Heart left ventricle (tissue), 16 donors: ENCODE results near the gene DDHD1. TPM values are rescaled to one million over a fixed set of nuclear protein-coding genes. Genes with fewer than 3 reads are reported as not detected.

ENCODE experiments used
- ATAC-seq, 4 donors: fragments of 200-7000 bp; cut with Tn5 transposase; one replicate each; pipeline ENCODE4 v1.9.1; 2020 to 2022; ENCODE audit warnings: moderate library complexity in 4 of 4, mild to moderate bottlenecking in 3 of 4, moderate number of reproducible peaks in 1 of 4
- DNase-seq, 5 donors: peaks; one replicate each; pipeline ENCODE4 v3.0.0-alpha.2; 2020
- H3K27ac ChIP-seq, 12 donors: fragments of 200-600 bp; sonication (generic) in 4 of 12; one replicate each; pipeline versions ENCODE4 v1.5.0 to v1.8.0; 2016 to 2022; ENCODE audit warnings: mild to moderate bottlenecking in 2 of 12
- H3K27me3 ChIP-seq, 9 donors: fragments of 200-600 bp; sonication (generic) in 2 of 9; one replicate each; pipeline versions ENCODE4 v1.5.1 to v1.8.0; 2016 to 2022; ENCODE audit warnings: mild to moderate bottlenecking in 3 of 9
- H3K36me3 ChIP-seq, 9 donors: fragments of 200-600 bp; sonication (generic) in 2 of 9; one replicate each; pipeline versions ENCODE4 v1.5.0 to v1.8.0; 2018 to 2022; ENCODE audit warnings: mild to moderate bottlenecking in 2 of 9
- H3K4me1 ChIP-seq, 12 donors: fragments of 200-600 bp; sonication (generic) in 4 of 12; one replicate each; pipeline versions ENCODE4 v1.5.0 to v1.8.0; 2016 to 2022; ENCODE audit warnings: mild to moderate bottlenecking in 3 of 12
- H3K4me3 ChIP-seq, 12 donors: fragments of 200-600 bp; sonication (generic) in 4 of 12; one replicate each; pipeline versions ENCODE4 v1.5.0 to v1.8.0; 2017 to 2022; ENCODE audit warnings: mild to moderate bottlenecking in 9 of 12, moderate library complexity in 4 of 12
- H3K9me3 ChIP-seq, 12 donors: fragments of 200-600 bp; sonication (generic) in 4 of 12; one replicate each; pipeline versions ENCODE4 v1.5.0 to v1.8.0; 2016 to 2022; ENCODE audit warnings: mild to moderate bottlenecking in 1 of 12
- POLR2A ChIP-seq, 2 donors: fragments of 450-650 bp; IDR thresholded peaks; one replicate each; pipeline ENCODE4 v1.6.1; 2017; ENCODE audit warnings: antibody characterized with exemption in 2 of 2, mild to moderate bottlenecking in 2 of 2, moderate library complexity in 2 of 2
- WGBS, 4 donors: extraction: QIAGEN DNeasy Blood & Tissue Kit in 2 of 4; methylation state at CpG; one replicate each; pipeline versions ENCODE4 v1.1.5 to v1.1.7; 2013 to 2018; 5-methylcytosine and 5-hydroxymethylcytosine counted together
- intact Hi-C, 10 donors: fragments of 100-400 bp; cut with DNase I; formaldehyde crosslinking; loops; one replicate each; pipeline versions ENCODE4 v1.11.1 to v1.14.2; 2022
- polyA plus RNA-seq, 2 donors: library from polyadenylated mRNA; stranded (reverse); fragments of 200-250 nt; gene quantifications; one replicate each; pipeline ENCODE4 v1.2.3, GENCODE V29; 2013
- total RNA-seq, 9 donors: library from RNA; depleted of rRNA in 2 of 9; stranded (reverse); fragments of >200 nt in 2 of 9; fragmentation: NEBNext Ultra II Directional in 3 of 9; extraction: Animal tissue kit (Norgen Biotek cat#: 25700) in 3 of 9; gene quantifications; one replicate each; pipeline versions ENCODE4 v1.1.0 to v1.2.4, GENCODE V29; 2016 to 2023
- TF ChIP-seq, protein P1 (sequence below), 12 donors: fragments of 200-600 bp; sonication (generic) in 4 of 12; IDR thresholded peaks; one replicate each; pipeline versions ENCODE4 v1.5.0 to v1.8.0; 2018 to 2022; ENCODE audit warnings: antibody characterized with exemption in 12 of 12, mild to moderate bottlenecking in 5 of 12
- donor health status: ischemic (EF 13 %, LVEDD 7.1; RV severe dilation, severe dysfunction).
- donor health status: healthy with polysubstance abuse.
- donor health status: DM: no; HTN: yes; CAD: no.
- donor health status: DM: no; HTN: no; CAD: no.
- donor health status: ischemic (EF 25% LVEDD 6.9; RV normal size, moderate dysfunction).
- donor health status: ischemic (EF 25% LVEDD 5.7; RV mildly dilated, moderate dysfunction).
- donor health status: healthy.
- donor health status: DM: yes; HTN: yes; CAD: no.
- donor health status: ischemic (EF 35%, LVEDD 5.7; RV mildly dilated, moderate dysfunction).
- donor health status: nonischemic (EF 11% LVEDD 7.7; RV severe dilation, severe dysfunction).
- donor health status: DM: yes; HTN: yes; CAD: no.
- donor health status: PGD.
- donor health status: ischemic (EF 29% LVEDD 5.4; RV normal size, mild dysfunction).
- donor health status: nonischemic (EF 23%, LVEDD 6.1; RV moderate dilation, normal function).

Gene DDHD1
- total and polyA plus RNA-seq, 11 donors: 3.5 to 12.1 (median 7.0) TPM

DNA sequence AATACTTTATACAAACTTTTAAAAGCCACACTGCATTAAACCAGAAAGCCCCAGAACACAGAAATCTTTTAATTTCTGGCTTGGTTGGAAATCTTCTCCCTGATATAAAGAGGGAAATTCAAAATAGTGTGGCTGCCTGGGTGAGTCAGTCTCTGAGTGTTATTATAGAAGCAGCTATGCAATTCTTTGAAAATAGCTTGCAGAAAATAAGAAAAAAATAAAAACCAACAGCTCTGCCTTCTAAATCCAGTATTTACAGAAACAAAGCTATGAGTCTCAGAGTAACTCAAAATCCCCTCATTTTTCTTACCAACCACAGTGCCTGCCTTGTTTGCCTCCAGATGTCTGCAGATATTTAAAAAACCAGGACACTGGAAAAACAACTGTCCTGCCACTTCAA, 133.7 kb downstream of the DDHD1 start:
- no peaks in the 10 kb centered on the region for H3K9me3 ChIP-seq
- TF ChIP-seq POLR2A (IDR thresholded peaks at IDR 0.05): no peak
- TF ChIP-seq, protein P1, sequence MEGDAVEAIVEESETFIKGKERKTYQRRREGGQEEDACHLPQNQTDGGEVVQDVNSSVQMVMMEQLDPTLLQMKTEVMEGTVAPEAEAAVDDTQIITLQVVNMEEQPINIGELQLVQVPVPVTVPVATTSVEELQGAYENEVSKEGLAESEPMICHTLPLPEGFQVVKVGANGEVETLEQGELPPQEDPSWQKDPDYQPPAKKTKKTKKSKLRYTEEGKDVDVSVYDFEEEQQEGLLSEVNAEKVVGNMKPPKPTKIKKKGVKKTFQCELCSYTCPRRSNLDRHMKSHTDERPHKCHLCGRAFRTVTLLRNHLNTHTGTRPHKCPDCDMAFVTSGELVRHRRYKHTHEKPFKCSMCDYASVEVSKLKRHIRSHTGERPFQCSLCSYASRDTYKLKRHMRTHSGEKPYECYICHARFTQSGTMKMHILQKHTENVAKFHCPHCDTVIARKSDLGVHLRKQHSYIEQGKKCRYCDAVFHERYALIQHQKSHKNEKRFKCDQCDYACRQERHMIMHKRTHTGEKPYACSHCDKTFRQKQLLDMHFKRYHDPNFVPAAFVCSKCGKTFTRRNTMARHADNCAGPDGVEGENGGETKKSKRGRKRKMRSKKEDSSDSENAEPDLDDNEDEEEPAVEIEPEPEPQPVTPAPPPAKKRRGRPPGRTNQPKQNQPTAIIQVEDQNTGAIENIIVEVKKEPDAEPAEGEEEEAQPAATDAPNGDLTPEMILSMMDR (IDR thresholded peaks at IDR 0.05): no peak
- no peak for DNase-seq
- intact Hi-C loops: no loop called here
- H3K27ac ChIP-seq: no peak overlapping the region
- no peaks in the 10 kb centered on the region for H3K36me3 ChIP-seq
- no peak for ATAC-seq
- H3K4me3 ChIP-seq: no peak overlapping the region
- no peaks in the 10 kb centered on the region for H3K27me3 ChIP-seq
- peaks cover 0 to 9% (median 0%) of the 10 kb centered on the region in 12 donors for H3K4me1 ChIP-seq

DNA sequence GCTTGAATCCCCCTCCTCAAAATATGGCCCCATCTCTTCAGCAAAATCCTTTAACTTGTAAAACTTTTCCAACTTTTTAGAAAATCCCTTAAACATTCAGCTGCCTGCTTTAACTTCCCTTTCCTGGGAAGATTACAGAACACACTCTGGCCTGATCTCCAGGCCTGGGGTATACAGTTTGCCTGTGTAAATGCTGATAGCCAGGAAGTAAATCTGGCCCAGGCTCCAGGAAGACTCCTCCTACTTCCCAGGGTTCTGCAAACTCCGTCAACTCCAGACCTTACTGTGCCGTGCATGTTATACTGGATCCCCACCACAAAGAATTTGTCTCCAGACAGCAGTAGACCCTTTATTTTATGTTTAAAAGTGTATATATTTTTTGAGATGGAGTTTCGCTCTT, 135.3 kb downstream of the DDHD1 start:
- Histone ChIP-seq H3K27ac (peak overlapping the region in 8 of 12 donors; percentile 31 to 81 (median 56)), H3K27me3 (no peaks in the 10 kb centered on the region), H3K9me3 (no peaks in the 10 kb centered on the region), H3K4me1 (peaks cover 0 to 9% (median 0%) of the 10 kb centered on the region in 12 donors), H3K36me3 (no peaks in the 10 kb centered on the region), H3K4me3 (no peak overlapping the region)
- intact Hi-C loops: no loop called here
- 53 to 75% (median 67%) methylated on average over 3 of the region's 3 CpGs for WGBS, 4 donors
- peak in 2 of 5 donors; percentile 18 to 22 for DNase-seq
- peak in 3 of 4 donors; percentile 39 to 93 (median 64) for ATAC-seq
- TF ChIP-seq POLR2A (IDR thresholded peaks at IDR 0.05): no peak
- TF ChIP-seq, protein P1 (IDR thresholded peaks at IDR 0.05): no peak

DNA sequence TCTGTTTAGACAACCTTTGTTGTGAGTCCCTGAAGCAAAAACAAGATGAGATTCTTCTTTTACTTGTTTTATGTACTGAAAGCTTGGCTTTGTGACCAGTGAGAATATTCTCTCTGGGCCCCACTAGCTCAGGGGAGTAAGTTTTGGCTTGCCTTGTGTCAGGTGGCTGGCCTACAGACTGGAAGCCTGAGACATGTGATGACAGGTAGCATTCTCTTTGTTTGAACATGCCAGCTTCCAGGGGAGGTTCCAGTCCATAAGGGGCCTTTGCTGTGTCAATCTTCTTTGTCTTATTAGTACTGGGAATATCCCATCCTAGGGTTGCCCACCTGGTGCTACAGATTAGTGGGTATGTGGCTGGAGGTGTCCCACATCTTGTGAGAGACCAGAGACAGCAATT, 136.2 kb downstream of the DDHD1 start:
- DNase-seq (no peak), ATAC-seq (no peak)
- intact Hi-C loops: no loop called here
- no peaks in the 10 kb centered on the region for H3K36me3 ChIP-seq
- H3K4me3 ChIP-seq: no peak overlapping the region
- no peaks in the 10 kb centered on the region for H3K27me3 ChIP-seq
- no peaks in the 10 kb centered on the region for H3K9me3 ChIP-seq
- H3K4me1 ChIP-seq: peaks cover 0 to 9% (median 0%) of the 10 kb centered on the region in 12 donors
- no peak for TF ChIP-seq POLR2A (IDR thresholded peaks at IDR 0.05)
- TF ChIP-seq, protein P1 (IDR thresholded peaks at IDR 0.05): no peak
- H3K27ac ChIP-seq: peak overlapping the region in 5 of 12 donors; percentile 43 to 81 (median 62)

DNA sequence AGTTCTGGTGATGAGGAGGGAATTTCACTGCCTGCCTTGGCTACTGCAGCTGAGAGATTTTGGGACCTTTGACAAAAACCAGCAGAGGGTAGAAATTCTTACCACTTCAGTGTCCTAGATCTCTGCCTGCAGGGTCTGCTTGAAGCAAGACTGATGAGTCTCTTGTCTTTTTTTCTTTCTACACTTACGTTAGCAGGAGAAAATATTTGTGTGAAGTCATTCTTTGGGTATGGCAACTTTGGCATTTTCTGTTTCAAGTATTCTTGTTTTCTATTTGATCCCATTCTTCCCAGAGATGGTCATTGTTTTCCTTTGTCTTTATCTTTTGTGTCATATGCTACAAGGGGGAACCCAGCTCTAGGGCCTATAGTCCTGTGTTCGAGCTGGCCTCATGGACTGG, 136.6 kb downstream of the DDHD1 start:
- ATAC-seq (no peak), DNase-seq (no peak)
- 75 to 93% (median 86%) methylated on average over 2 of the region's 2 CpGs for whole genome bisulfite sequencing, 4 donors
- Histone ChIP-seq H3K27me3 (no peaks in the 10 kb centered on the region), H3K36me3 (no peaks in the 10 kb centered on the region), H3K4me1 (peaks cover 0 to 13% (median 0%) of the 10 kb centered on the region in 12 donors), H3K4me3 (no peak overlapping the region), H3K27ac (no peak overlapping the region), H3K9me3 (no peaks in the 10 kb centered on the region)
- intact Hi-C loops: no loop called here
- TF ChIP-seq, protein P1 (IDR thresholded peaks at IDR 0.05): no peak
- TF ChIP-seq POLR2A (IDR thresholded peaks at IDR 0.05): no peak
